HEK293 (cell line): Measurements from ENCODE around the gene HNRNPK.

Experiments
- CTCF ChIA-PET: fragments of 350-600 bp; formaldehyde crosslinking; extraction: SDS; loops from one replicate; lab custom pipeline; 2021; ENCODE audit warnings: antibody characterized with exemption; lab: Yijun Ruan, JAX
- POLR2A ChIA-PET: fragments of 300-600 bp; formaldehyde crosslinking; extraction: SDS; loops from one replicate; lab custom pipeline; 2020; ENCODE audit warnings: antibody characterized with exemption, inconsistent platforms; lab: Yijun Ruan, JAX
- H3K27ac ChIP-seq: fragments of 200-500 bp; sonication (Bioruptor generic); 2 replicates; pipeline ENCODE4 v1.5.1; 2014; ENCODE audit warnings: low read depth, low read length, control low read depth, inconsistent platforms; ENCODE audit errors: extremely low read depth
- H3K36me3 ChIP-seq, 2 experiments: fragments of 200-500 bp in 1 of 2; sonication (Bioruptor generic) in 1 of 2; 1 replicate in 1 of 2; 2 replicates in 1 of 2; pipeline ENCODE4 v1.5.1; 2014 to 2017; ENCODE audit warnings: inconsistent platforms in 2 of 2, low read length in 2 of 2; ENCODE audit not compliant: control insufficient read depth in 2 of 2, insufficient read depth in 1 of 2
- H3K4me1 ChIP-seq: fragments of 200-500 bp; sonication (Bioruptor generic); 2 replicates; pipeline ENCODE4 v1.5.1; 2014; ENCODE audit warnings: mild to moderate bottlenecking, low read length, inconsistent platforms; ENCODE audit not compliant: control insufficient read depth, insufficient read depth
- H3K4me3 ChIP-seq: 2 replicates; pipeline ENCODE4 v1.5.1; 2011; ENCODE audit warnings: low read depth, mild to moderate bottlenecking, control low read depth, low read length, moderate library complexity
- H3K9me3 ChIP-seq: fragments of 200-500 bp; sonication (Bioruptor generic); 2 replicates; pipeline ENCODE4 v1.5.1; 2014; ENCODE audit warnings: low read depth, low read length, inconsistent platforms; ENCODE audit not compliant: control insufficient read depth, insufficient read depth
- BCL11A ChIP-seq: fragments of 450-650 bp; formaldehyde crosslinking; IDR thresholded peaks from 2 replicates; pipeline ENCODE4 v1.5.1; 2016; ENCODE audit warnings: low read depth, missing biosample characterization, missing genetic modification characterization
- GLIS2 ChIP-seq: fragments of 450-650 bp; formaldehyde crosslinking; IDR thresholded peaks from 2 replicates; pipeline ENCODE4 v1.5.1; 2016; ENCODE audit warnings: missing biosample characterization, missing genetic modification characterization
- KLF7 ChIP-seq: fragments of 450-650 bp; formaldehyde crosslinking; IDR thresholded peaks from 2 replicates; pipeline ENCODE4 v1.5.1; 2016; ENCODE audit warnings: missing biosample characterization, missing genetic modification characterization, borderline replicate concordance
- YY2 ChIP-seq: fragments of 450-650 bp; formaldehyde crosslinking; IDR thresholded peaks from 2 replicates; pipeline ENCODE4 v1.5.1; 2016; ENCODE audit warnings: missing biosample characterization, missing genetic modification characterization
- ZIC2 ChIP-seq: fragments of 450-650 bp; formaldehyde crosslinking; IDR thresholded peaks from 2 replicates; pipeline ENCODE4 v1.5.1; 2016; ENCODE audit warnings: missing biosample characterization, missing genetic modification characterization
- ZNF138 ChIP-seq: fragments of 450-650 bp; formaldehyde crosslinking; IDR thresholded peaks from 2 replicates; pipeline ENCODE4 v1.5.1; 2016; ENCODE audit warnings: missing biosample characterization, missing genetic modification characterization, borderline replicate concordance
- ZNF184 ChIP-seq: fragments of 450-650 bp; IDR thresholded peaks from 2 replicates; pipeline ENCODE4 v1.5.1; 2018; ENCODE audit warnings: missing biosample characterization, mild to moderate bottlenecking, missing genetic modification characterization
- ZNF211 ChIP-seq: fragments of 450-650 bp; formaldehyde crosslinking; IDR thresholded peaks from 2 replicates; pipeline ENCODE4 v1.5.1; 2016; ENCODE audit warnings: low read depth, missing biosample characterization, missing genetic modification characterization
- ZNF23 ChIP-seq: fragments of 450-650 bp; formaldehyde crosslinking; IDR thresholded peaks from 2 replicates; pipeline ENCODE4 v1.5.1; 2016; ENCODE audit warnings: missing biosample characterization, missing genetic modification characterization, borderline replicate concordance
- ZNF366 ChIP-seq: fragments of 450-650 bp; formaldehyde crosslinking; conservative IDR thresholded peaks from 2 replicates; pipeline ENCODE4 v1.5.1; 2016; ENCODE audit warnings: missing biosample characterization, missing genetic modification characterization
- ZNF624 ChIP-seq: fragments of 450-650 bp; formaldehyde crosslinking; IDR thresholded peaks from 2 replicates; pipeline ENCODE4 v1.5.1; 2017; ENCODE audit warnings: missing biosample characterization, missing genetic modification characterization
- ZNF639 ChIP-seq: fragments of 450-650 bp; formaldehyde crosslinking; IDR thresholded peaks from 2 replicates; pipeline ENCODE4 v1.5.1; 2016; ENCODE audit warnings: missing biosample characterization, missing genetic modification characterization
- ZNF658 ChIP-seq: fragments of 450-650 bp; formaldehyde crosslinking; IDR thresholded peaks from 2 replicates; pipeline ENCODE4; 2016; ENCODE audit warnings: missing biosample characterization, missing genetic modification characterization
- ZXDB ChIP-seq: fragments of 450-650 bp; formaldehyde crosslinking; IDR thresholded peaks from 2 replicates; pipeline ENCODE4 v1.5.1; 2016; ENCODE audit warnings: missing biosample characterization, missing genetic modification characterization
- TF ChIP-seq, protein P1 (sequence below): fragments of 450-650 bp; formaldehyde crosslinking; IDR thresholded peaks from 2 replicates; pipeline ENCODE4 v1.5.1; 2016; ENCODE audit warnings: missing biosample characterization, missing genetic modification characterization, borderline replicate concordance
- TF ChIP-seq, protein P2 (sequence below): fragments of 450-650 bp; formaldehyde crosslinking; conservative IDR thresholded peaks from 2 replicates; pipeline ENCODE4 v1.5.1; 2016; ENCODE audit warnings: low read depth, missing biosample characterization, missing genetic modification characterization
- TF ChIP-seq, protein P3 (sequence below): fragments of 450-650 bp; formaldehyde crosslinking; IDR thresholded peaks from 2 replicates; pipeline ENCODE4 v1.5.1; 2016; ENCODE audit warnings: missing biosample characterization, missing genetic modification characterization

Gene HNRNPK

GRCh38 chr9:83996126-83996525 is 16.1 kb upstream of the HNRNPK start:
- ChIA-PET CTCF (interaction anchor here (0.8 to 1.3 kb wide), 2 partner anchors 176 to 621 kb away, joined by 5 to 6 read pairs; no protein-coding TSS in a partner anchor), POLR2A (interaction anchor here (1.3 kb wide), 1 partner anchor 16 kb away, joined by 4 read pairs; the partner anchor contains the start of genes HNRNPK and RMI1)
- no peak overlapping the region for H3K4me3 ChIP-seq
- H3K27ac ChIP-seq = no peak overlapping the region
- H3K9me3 ChIP-seq = no peaks in the 10 kb centered on the region
- H3K4me1 ChIP-seq = peaks cover 3% of the 10 kb centered on the region; the same call in 1 of the 2 replicates
- H3K36me3 ChIP-seq = peaks cover 0 to 10% of the 10 kb centered on the region in 2 experiments
- no peak for TF ChIP-seq ZNF639
- no peak for TF ChIP-seq ZNF658 (tag by site-specific recombination)
- TF ChIP-seq BCL11A (tag by site-specific recombination) = no peak
- no peak for TF ChIP-seq ZIC2 (tag by site-specific recombination)
- no peak for TF ChIP-seq GLIS2 (tag by site-specific recombination)
- TF ChIP-seq, protein P1, sequence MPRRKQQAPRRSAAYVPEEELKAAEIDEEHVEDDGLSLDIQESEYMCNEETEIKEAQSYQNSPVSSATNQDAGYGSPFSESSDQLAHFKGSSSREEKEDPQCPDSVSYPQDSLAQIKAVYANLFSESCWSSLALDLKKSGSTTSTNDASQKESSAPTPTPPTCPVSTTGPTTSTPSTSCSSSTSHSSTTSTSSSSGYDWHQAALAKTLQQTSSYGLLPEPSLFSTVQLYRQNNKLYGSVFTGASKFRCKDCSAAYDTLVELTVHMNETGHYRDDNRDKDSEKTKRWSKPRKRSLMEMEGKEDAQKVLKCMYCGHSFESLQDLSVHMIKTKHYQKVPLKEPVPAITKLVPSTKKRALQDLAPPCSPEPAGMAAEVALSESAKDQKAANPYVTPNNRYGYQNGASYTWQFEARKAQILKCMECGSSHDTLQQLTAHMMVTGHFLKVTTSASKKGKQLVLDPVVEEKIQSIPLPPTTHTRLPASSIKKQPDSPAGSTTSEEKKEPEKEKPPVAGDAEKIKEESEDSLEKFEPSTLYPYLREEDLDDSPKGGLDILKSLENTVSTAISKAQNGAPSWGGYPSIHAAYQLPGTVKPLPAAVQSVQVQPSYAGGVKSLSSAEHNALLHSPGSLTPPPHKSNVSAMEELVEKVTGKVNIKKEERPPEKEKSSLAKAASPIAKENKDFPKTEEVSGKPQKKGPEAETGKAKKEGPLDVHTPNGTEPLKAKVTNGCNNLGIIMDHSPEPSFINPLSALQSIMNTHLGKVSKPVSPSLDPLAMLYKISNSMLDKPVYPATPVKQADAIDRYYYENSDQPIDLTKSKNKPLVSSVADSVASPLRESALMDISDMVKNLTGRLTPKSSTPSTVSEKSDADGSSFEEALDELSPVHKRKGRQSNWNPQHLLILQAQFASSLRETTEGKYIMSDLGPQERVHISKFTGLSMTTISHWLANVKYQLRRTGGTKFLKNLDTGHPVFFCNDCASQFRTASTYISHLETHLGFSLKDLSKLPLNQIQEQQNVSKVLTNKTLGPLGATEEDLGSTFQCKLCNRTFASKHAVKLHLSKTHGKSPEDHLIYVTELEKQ (tag by site-specific recombination) = no peak
- no peak for TF ChIP-seq ZNF366 (tag by site-specific recombination)
- TF ChIP-seq ZNF211 (tag by site-specific recombination) = no peak
- no peak for TF ChIP-seq ZNF184
- TF ChIP-seq KLF7 (tag by site-specific recombination) = no peak
- TF ChIP-seq ZNF624 (tag by site-specific recombination) = no peak
- TF ChIP-seq, protein P2, sequence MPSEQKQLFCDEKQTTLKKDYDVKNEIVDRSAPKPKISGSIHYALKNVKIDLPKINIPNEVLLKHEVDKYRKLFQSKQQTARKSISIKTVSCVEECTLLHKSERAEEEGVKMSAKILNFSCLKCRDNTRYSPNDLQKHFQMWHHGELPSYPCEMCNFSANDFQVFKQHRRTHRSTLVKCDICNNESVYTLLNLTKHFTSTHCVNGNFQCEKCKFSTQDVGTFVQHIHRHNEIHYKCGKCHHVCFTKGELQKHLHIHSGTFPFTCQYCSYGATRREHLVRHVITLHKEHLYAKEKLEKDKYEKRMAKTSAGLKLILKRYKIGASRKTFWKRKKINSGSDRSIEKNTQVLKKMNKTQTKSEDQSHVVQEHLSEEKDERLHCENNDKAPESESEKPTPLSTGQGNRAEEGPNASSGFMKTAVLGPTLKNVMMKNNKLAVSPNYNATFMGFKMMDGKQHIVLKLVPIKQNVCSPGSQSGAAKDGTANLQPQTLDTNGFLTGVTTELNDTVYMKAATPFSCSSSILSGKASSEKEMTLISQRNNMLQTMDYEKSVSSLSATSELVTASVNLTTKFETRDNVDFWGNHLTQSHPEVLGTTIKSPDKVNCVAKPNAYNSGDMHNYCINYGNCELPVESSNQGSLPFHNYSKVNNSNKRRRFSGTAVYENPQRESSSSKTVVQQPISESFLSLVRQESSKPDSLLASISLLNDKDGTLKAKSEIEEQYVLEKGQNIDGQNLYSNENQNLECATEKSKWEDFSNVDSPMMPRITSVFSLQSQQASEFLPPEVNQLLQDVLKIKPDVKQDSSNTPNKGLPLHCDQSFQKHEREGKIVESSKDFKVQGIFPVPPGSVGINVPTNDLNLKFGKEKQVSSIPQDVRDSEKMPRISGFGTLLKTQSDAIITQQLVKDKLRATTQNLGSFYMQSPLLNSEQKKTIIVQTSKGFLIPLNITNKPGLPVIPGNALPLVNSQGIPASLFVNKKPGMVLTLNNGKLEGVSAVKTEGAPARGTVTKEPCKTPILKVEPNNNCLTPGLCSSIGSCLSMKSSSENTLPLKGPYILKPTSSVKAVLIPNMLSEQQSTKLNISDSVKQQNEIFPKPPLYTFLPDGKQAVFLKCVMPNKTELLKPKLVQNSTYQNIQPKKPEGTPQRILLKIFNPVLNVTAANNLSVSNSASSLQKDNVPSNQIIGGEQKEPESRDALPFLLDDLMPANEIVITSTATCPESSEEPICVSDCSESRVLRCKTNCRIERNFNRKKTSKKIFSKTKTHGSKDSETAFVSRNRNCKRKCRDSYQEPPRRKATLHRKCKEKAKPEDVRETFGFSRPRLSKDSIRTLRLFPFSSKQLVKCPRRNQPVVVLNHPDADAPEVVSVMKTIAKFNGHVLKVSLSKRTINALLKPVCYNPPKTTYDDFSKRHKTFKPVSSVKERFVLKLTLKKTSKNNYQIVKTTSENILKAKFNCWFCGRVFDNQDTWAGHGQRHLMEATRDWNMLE (tag by site-specific recombination) = no peak
- TF ChIP-seq, all 188 proteins: peak for 0

DNA sequence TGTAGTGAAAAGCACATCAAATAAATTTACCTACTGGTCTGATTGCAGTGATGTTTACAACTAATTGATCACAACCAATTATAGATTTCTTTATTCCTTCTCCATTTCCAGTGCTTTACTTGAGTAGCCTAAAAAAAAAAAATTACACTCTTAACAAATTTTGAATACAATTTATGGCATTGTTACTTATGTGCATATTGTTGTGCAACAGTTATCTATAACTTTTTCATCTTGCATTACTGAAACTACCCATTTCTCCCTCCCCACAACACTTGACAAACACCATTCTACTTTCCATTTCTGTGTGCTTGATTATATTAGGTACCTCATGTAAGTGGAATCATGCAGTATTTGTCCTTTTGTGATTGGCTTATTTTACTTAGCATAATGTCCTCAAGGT is 12.9 kb upstream of the HNRNPK start:
- Histone ChIP-seq H3K27ac (no peak overlapping the region), H3K9me3 (no peaks in the 10 kb centered on the region), H3K4me1 (peaks cover 3% of the 10 kb centered on the region; the same call in 1 of the 2 replicates), H3K4me3 (no peak overlapping the region), H3K36me3 (peaks cover 9 to 11% of the 10 kb centered on the region in 2 experiments; a peak in 2 of 3 replicates)
- POLR2A ChIA-PET = no interaction called here
- CTCF ChIA-PET = interaction anchor here (0.6 to 1.4 kb wide), 3 partner anchors 152 to 268 kb away, joined by 3 to 6 read pairs (median 4); no protein-coding TSS in a partner anchor
- TF ChIP-seq, protein P3, sequence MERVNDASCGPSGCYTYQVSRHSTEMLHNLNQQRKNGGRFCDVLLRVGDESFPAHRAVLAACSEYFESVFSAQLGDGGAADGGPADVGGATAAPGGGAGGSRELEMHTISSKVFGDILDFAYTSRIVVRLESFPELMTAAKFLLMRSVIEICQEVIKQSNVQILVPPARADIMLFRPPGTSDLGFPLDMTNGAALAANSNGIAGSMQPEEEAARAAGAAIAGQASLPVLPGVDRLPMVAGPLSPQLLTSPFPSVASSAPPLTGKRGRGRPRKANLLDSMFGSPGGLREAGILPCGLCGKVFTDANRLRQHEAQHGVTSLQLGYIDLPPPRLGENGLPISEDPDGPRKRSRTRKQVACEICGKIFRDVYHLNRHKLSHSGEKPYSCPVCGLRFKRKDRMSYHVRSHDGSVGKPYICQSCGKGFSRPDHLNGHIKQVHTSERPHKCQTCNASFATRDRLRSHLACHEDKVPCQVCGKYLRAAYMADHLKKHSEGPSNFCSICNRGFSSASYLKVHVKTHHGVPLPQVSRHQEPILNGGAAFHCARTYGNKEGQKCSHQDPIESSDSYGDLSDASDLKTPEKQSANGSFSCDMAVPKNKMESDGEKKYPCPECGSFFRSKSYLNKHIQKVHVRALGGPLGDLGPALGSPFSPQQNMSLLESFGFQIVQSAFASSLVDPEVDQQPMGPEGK (tag by site-specific recombination) = no peak
- TF ChIP-seq, protein P2 (tag by site-specific recombination) = no peak
- no peak for TF ChIP-seq ZNF23 (tag by site-specific recombination)
- TF ChIP-seq ZNF138 (tag by site-specific recombination) = no peak
- TF ChIP-seq YY2 (tag by site-specific recombination) = no peak
- no peak for TF ChIP-seq ZXDB
